HUES64 (cell line): Measurements from ENCODE around the gene ACAD11.
"Not testable (repeated sequence)": the region's sequence is repeated elsewhere in the genome, so short reads cannot be mapped to it uniquely, and the experiment has no call there.

ENCODE experiments used
- H3K27ac ChIP-seq: 2 replicates; pipeline ENCODE4 v1.7.0; 2013; ENCODE audit warnings: low read depth, low read length, inconsistent platforms
- H3K27me3 ChIP-seq: 2 replicates; pipeline ENCODE4 v1.6.1; 2013; ENCODE audit warnings: mild to moderate bottlenecking, low read length; ENCODE audit not compliant: insufficient read depth
- H3K36me3 ChIP-seq: 2 replicates; pipeline ENCODE4 v1.6.1; 2013; ENCODE audit warnings: mild to moderate bottlenecking, low read length; ENCODE audit not compliant: insufficient read depth
- H3K4me1 ChIP-seq: 2 replicates; pipeline ENCODE4 v1.6.1; 2013; ENCODE audit warnings: mild to moderate bottlenecking, low read length, moderate library complexity; ENCODE audit not compliant: insufficient read depth
- H3K4me3 ChIP-seq: 2 replicates; pipeline ENCODE4 v1.5.1; 2013; ENCODE audit warnings: mild to moderate bottlenecking, low read length, moderate library complexity
- H3K9ac ChIP-seq: 2 replicates; pipeline ENCODE4 v1.6.1; 2013; ENCODE audit warnings: mild to moderate bottlenecking, low read depth, low read length
- H3K9me3 ChIP-seq: 2 replicates; pipeline ENCODE4 v1.6.1; 2013; ENCODE audit warnings: low read depth, low read length; ENCODE audit not compliant: insufficient read depth
- WGBS: fragments of 150-250, 120-280 bp; methylation state at CpG from one replicate; pipeline ENCODE4 v1.1.7; 2013; ENCODE audit warnings: missing lambda C conversion rate; 5-methylcytosine and 5-hydroxymethylcytosine counted together

ACAD11 gene

GRCh38 chr3:132645058-132645457, 14.6 kb downstream of the ACAD11 start:
- Histone ChIP-seq H3K9me3 (no peaks in the 10 kb centered on the region), H3K4me3 (no peak overlapping the region), H3K4me1 (no peaks in the 10 kb centered on the region), H3K27me3 (no peaks in the 10 kb centered on the region), H3K36me3 (peaks cover 5% of the 10 kb centered on the region; the same call in 1 of the 2 replicates), H3K9ac (no peak overlapping the region), H3K27ac (no peak overlapping the region)
- WGBS = 85% methylated on average over 1 of the region's 1 CpG

DNA sequence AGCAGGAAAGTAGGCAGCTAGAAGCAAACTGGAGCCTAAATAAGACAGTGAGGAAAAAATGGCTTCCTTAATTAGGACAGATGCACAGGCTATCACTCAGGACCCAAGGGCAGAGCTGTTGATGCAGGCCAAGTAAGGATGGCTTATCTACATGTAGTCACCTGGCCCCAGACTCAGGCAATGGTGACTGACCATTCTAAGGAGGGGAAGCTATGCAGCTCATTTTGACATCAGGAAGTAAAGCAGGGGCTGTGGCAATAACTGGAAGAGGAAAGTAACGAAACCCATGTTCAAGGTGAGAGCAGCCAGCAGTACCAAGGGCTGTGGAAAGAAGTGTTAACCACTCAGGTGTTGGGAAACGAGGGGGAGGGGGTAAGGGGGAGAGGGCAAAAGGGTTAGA, 16.2 kb downstream of the ACAD11 start:
- peaks cover 19% of the 10 kb centered on the region for H3K36me3 ChIP-seq
- no peaks in the 10 kb centered on the region for H3K4me1 ChIP-seq
- no peaks in the 10 kb centered on the region for H3K27me3 ChIP-seq
- no peak overlapping the region for H3K27ac ChIP-seq
- no peak overlapping the region for H3K9ac ChIP-seq
- 83% methylated on average over 2 of the region's 2 CpGs for WGBS
- H3K4me3 ChIP-seq = no peak overlapping the region
- no peaks in the 10 kb centered on the region for H3K9me3 ChIP-seq

GRCh38 chr3:132642539-132642847, 17.1 kb downstream of the ACAD11 start:
- peaks cover 28% of the 10 kb centered on the region for H3K36me3 ChIP-seq
- H3K27me3 ChIP-seq = no peaks in the 10 kb centered on the region
- no peak overlapping the region for H3K9ac ChIP-seq
- H3K9me3 ChIP-seq = no peaks in the 10 kb centered on the region
- H3K27ac ChIP-seq = no peak overlapping the region
- WGBS = 58% methylated on average over 2 of the region's 2 CpGs
- no peaks in the 10 kb centered on the region for H3K4me1 ChIP-seq
- H3K4me3 ChIP-seq = no peak overlapping the region

DNA sequence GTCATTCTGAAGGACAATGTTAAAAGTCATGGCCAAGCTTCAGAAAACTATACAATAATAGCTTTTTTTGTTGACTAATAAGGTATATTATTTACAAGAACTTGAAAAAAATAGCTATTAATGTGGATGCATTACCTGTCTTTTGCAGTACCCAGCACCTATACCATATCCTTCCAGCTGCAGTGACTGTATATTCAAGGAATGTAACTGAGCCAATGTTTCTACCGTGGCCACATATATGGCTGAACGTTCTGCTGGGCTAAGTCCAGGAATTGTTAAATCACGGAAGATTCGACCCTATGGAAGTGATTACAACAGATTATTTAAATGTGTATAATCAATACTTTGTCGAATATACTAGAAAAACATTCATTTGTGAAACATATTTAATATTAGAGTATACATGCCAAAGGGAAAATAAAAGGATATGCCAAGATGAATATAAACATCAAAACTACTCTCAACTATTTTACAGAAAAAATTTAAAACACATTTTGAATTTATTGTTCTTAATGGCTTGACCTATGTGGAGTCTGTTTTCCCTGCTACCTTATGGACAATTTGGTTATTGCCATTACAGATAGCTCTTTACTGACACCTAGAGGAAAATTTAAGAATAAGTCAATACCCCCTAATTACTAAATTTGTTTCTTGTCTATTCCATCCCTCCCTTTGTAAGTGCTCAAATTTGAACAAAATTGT, 17.6 kb downstream of the ACAD11 start:
- no peak overlapping the region for H3K4me3 ChIP-seq
- 85% methylated on average over 4 of the region's 5 CpGs for WGBS
- peaks cover 29% of the 10 kb centered on the region for H3K36me3 ChIP-seq
- H3K27me3 ChIP-seq = no peaks in the 10 kb centered on the region
- no peak overlapping the region for H3K27ac ChIP-seq
- H3K9me3 ChIP-seq = no peaks in the 10 kb centered on the region
- no peaks in the 10 kb centered on the region for H3K4me1 ChIP-seq
- H3K9ac ChIP-seq = no peak overlapping the region

- not testable (repeated sequence) for H3K27ac ChIP-seq, H3K4me3 ChIP-seq, H3K9me3 ChIP-seq, H3K4me1 ChIP-seq, H3K9ac ChIP-seq, H3K27me3 ChIP-seq
- 92% methylated on average over 2 of the region's 2 CpGs for WGBS
- H3K36me3 ChIP-seq = peaks cover 33% of the 10 kb centered on the region
Measured at GRCh38 chr3:132641427-132641826, 18.2 kb downstream of the ACAD11 start.

GRCh38 chr3:132638706-132639105, 20.9 kb downstream of the ACAD11 start:
- H3K36me3 ChIP-seq = peaks cover 38% of the 10 kb centered on the region
- H3K27ac ChIP-seq = no peak overlapping the region
- H3K9ac ChIP-seq = no peak overlapping the region
- H3K27me3 ChIP-seq = no peaks in the 10 kb centered on the region
- H3K4me3 ChIP-seq = no peak overlapping the region
- H3K9me3 ChIP-seq = no peaks in the 10 kb centered on the region
- H3K4me1 ChIP-seq = no peaks in the 10 kb centered on the region

GRCh38 chr3:132637590-132637989, 22.0 kb downstream of the ACAD11 start:
- Histone ChIP-seq H3K9ac (no peak overlapping the region), H3K4me1 (no peaks in the 10 kb centered on the region), H3K27ac (no peak overlapping the region), H3K27me3 (no peaks in the 10 kb centered on the region), H3K4me3 (no peak overlapping the region), H3K36me3 (peaks cover 38% of the 10 kb centered on the region), H3K9me3 (no peaks in the 10 kb centered on the region)
- WGBS = no CpG with 5 or more reads among the region's 1 CpG

DNA sequence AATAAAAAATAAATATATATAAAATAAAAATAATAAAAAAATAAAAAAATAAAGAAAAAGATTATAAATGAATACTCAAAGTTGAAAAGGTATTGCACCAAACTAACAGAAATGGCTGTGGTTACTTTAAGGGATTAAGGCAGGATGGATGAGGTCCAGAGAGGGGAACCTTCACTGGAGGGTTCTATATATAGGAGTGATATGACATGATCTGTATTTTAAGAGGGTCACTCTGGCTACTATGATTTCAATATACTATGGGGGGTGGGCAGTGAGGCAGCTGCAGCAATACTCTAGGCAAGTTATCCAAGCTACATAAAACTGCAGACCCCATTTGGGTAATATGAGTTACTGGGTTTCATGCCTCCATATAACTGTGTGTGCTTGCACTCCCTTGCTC, 24.6 kb downstream of the ACAD11 start:
- H3K9ac ChIP-seq = no peak overlapping the region
- H3K27ac ChIP-seq = no peak overlapping the region
- peaks cover 34% of the 10 kb centered on the region for H3K36me3 ChIP-seq
- no peak overlapping the region for H3K4me3 ChIP-seq
- no peaks in the 10 kb centered on the region for H3K9me3 ChIP-seq
- no peaks in the 10 kb centered on the region for H3K4me1 ChIP-seq
- no peaks in the 10 kb centered on the region for H3K27me3 ChIP-seq

DNA sequence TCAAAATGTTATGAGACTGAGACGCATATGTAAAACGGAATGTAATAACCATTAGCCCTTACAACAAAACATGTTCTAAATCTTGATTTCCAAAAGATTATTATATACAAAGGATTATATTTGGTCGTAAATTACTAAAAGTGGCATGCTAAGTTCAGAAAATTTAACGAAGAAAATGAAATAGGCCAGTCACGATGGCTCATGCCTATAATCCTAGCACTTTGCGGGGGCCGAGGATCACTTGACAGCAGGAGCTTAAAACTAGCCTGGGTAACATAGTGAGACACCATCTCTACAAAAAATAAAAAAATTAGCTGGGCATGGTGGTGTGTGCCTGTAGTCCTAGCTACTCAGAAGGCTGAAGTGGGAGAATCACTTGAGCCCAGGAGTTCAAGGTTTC, 29.0 kb downstream of the ACAD11 start:
- Histone ChIP-seq H3K4me1 (peaks cover 8% of the 10 kb centered on the region), H3K4me3 (no peak overlapping the region), H3K36me3 (peaks cover 24% of the 10 kb centered on the region), H3K27ac (no peak overlapping the region), H3K9ac (no peak overlapping the region), H3K27me3 (no peaks in the 10 kb centered on the region), H3K9me3 (no peaks in the 10 kb centered on the region)
- WGBS = 95% methylated on average over 5 of the region's 7 CpGs

DNA sequence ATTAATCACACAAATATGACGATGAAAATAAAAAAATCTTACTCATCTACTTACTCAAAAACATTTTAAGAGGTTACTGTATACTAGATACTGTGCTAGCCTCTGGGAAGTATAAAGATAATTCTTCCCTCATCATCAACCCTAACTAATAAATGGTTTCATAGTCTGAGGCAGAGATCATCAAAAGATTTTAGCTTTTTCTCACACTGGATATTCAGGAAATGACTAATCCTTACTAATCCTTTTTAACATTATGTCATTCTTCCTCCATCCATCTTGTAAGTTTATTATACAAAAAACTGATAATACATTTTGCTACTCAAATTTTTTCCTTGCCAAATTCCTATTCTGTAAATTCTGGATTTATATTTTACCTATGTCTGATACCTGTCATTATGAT, 29.7 kb downstream of the ACAD11 start:
- Histone ChIP-seq H3K27ac (no peak overlapping the region), H3K36me3 (peaks cover 21% of the 10 kb centered on the region), H3K9me3 (no peaks in the 10 kb centered on the region)

DNA sequence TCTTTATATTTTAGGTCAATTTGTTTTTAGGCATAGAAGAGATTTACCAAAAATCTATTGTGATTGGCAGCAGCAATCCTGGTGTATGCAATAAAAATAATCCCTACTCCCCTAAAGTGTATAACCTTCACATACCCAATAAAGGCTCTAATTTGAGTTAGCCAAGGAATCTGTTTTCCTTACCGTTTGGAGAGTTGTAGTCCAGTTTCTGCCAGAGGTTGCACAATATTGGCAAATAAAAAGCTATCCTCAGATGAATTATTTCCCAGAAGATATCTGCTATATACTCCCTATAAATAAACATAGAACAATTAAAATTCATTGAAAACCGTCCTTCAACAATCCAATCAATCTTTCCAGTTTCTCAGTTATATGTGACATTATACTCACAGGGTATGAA, 31.5 kb downstream of the ACAD11 start:
- WGBS = 95% methylated on average over 2 of the region's 2 CpGs
- H3K36me3 ChIP-seq = peaks cover 21% of the 10 kb centered on the region
- H3K4me1 ChIP-seq = peaks cover 8% of the 10 kb centered on the region
- H3K4me3 ChIP-seq = no peak overlapping the region
- H3K27me3 ChIP-seq = no peaks in the 10 kb centered on the region
- H3K9ac ChIP-seq = no peak overlapping the region
- H3K9me3 ChIP-seq = no peaks in the 10 kb centered on the region
- no peak overlapping the region for H3K27ac ChIP-seq

More for the DNA sequence above, 29.7 kb downstream of the ACAD11 start:
- no peak overlapping the region for H3K9ac ChIP-seq
- H3K4me3 ChIP-seq = no peak overlapping the region
- WGBS = no CpG with 5 or more reads among the region's 1 CpG
- peaks cover 8% of the 10 kb centered on the region for H3K4me1 ChIP-seq
- no peaks in the 10 kb centered on the region for H3K27me3 ChIP-seq

DNA sequence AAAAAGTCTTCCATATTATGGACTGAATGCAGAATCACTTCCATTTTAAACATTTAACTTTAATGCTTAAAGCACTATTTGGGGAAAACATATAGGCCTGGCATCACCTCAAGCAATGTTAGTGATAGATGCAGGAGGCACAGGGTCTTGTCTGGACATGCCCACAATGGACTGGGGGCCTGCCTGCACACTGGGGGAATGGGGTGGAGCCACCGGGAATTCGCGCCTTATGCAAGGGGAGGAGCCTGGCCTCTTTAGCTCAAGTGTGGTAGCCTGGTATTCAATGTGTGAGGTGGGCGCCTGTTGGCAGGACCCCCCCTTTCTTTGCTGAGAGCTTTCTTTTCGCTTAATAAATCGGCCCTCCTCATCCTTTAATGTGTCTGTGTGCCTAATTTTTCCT, 32.7 kb downstream of the ACAD11 start:
- peak overlapping the region; percentile 25; the same call in 1 of the 2 replicates for H3K9ac ChIP-seq
- H3K27me3 ChIP-seq = no peaks in the 10 kb centered on the region
- H3K9me3 ChIP-seq = no peaks in the 10 kb centered on the region
- 91% methylated on average over 6 of the region's 6 CpGs for WGBS
- peaks cover 24% of the 10 kb centered on the region for H3K36me3 ChIP-seq
- H3K4me1 ChIP-seq = peaks cover 8% of the 10 kb centered on the region
- H3K4me3 ChIP-seq = no peak overlapping the region
- no peak overlapping the region for H3K27ac ChIP-seq
